K562 (cell line): ENCODE results near the gene SFTPB. TPM values are rescaled to one million over a fixed set of nuclear protein-coding genes. Genes with fewer than 3 reads are reported as not detected.

Experiments used
- E2F4 ChIP-seq: sonication (generic); formaldehyde crosslinking; IDR thresholded peaks from 2 replicates; pipeline ENCODE4 v1.8.0; 2022; ENCODE audit warnings: mild to moderate bottlenecking, low read depth, missing genetic modification reagents
- HDAC2 ChIP-seq: fragments of 450-650 bp; IDR thresholded peaks from 2 replicates; pipeline ENCODE4 v1.6.1; 2016; ENCODE audit warnings: mild to moderate bottlenecking
- PKNOX1 ChIP-seq: fragments of 450-650 bp; IDR thresholded peaks from 2 replicates; pipeline ENCODE4 v1.6.1; 2016
- PYGO2 ChIP-seq: fragments of 450-650 bp; IDR thresholded peaks from 2 replicates; pipeline ENCODE4 v1.6.1; 2016; ENCODE audit warnings: mild to moderate bottlenecking, missing genetic modification characterization, moderate library complexity, missing compliant biosample characterization
- RNF2 ChIP-seq: sonication (generic); IDR thresholded peaks from 2 replicates; pipeline ENCODE4 v1.6.1; 2016
- TOE1 ChIP-seq, 2 experiments: fragments of 450-650 bp in 1 of 2; sonication (generic) in 1 of 2; formaldehyde crosslinking in 1 of 2; IDR thresholded peaks; 2 replicates each; pipeline versions ENCODE4 v1.7.1 to v1.8.0; 2016 to 2022; ENCODE audit warnings: borderline replicate concordance in 2 of 2, mild to moderate bottlenecking in 2 of 2, antibody characterized with exemption in 1 of 2, inconsistent platforms in 1 of 2, low read depth in 1 of 2, missing genetic modification reagents in 1 of 2, moderate library complexity in 1 of 2
- U2AF2 ChIP-seq: fragments of 200-400 bp; formaldehyde crosslinking; optimal IDR thresholded peaks from 2 replicates; pipeline ENCODE3; 2017; ENCODE audit warnings: low read depth, mild to moderate bottlenecking, low read length
- ZC3H4 ChIP-seq: sonication (generic); formaldehyde crosslinking; IDR thresholded peaks from 2 replicates; pipeline ENCODE4 v1.9.0; 2021; ENCODE audit warnings: missing genetic modification reagents, borderline replicate concordance
- ZNF407 ChIP-seq: fragments of 450-650 bp; IDR thresholded peaks from 2 replicates; pipeline ENCODE4 v1.6.1; 2016; ENCODE audit warnings: low read depth
- ZNF79 ChIP-seq: fragments of 250-450 bp; sonication (Bioruptor Pico); IDR thresholded peaks from 2 replicates; pipeline ENCODE4 v1.4.0; 2020; ENCODE audit warnings: low read depth, mild to moderate bottlenecking, moderate library complexity
- polyA plus RNA-seq, 8 experiments: library from polyadenylated mRNA; depleted of rRNA in 4 of 8; stranded (reverse) in 5 of 8; unstranded in 3 of 8; fragments of >200 nt; fragmentation: Nextera tagmentation in 2 of 8; fragmentation: Illumina TruSeq in 1 of 8; extraction: Ambion mirVana in 2 of 8; extraction: Trizol in 1 of 8; gene quantifications; 2 replicates each; pipeline versions ENCODE4 v1.2.1 to v1.2.3, GENCODE V29; 2011 to 2014; ENCODE audit warnings: inconsistent platforms in 1 of 8, missing spikeins in 1 of 8
- total RNA-seq, 7 experiments: library from RNA; depleted of rRNA in 6 of 7; stranded (reverse); fragments of >200 nt in 6 of 7; fragmentation: Illumina TruSeq in 2 of 7; extraction: Trizol in 2 of 7; gene quantifications; 2 replicates each; pipeline versions ENCODE4 v1.2.1 to v1.2.3, GENCODE V29; 2011 to 2021; ENCODE audit warnings: low replicate concordance in 1 of 7
- TF ChIP-seq, protein P1 (sequence below): fragments of 250-450 bp; sonication (Bioruptor Pico); IDR thresholded peaks from 2 replicates; pipeline ENCODE4 v1.8.0; 2022; ENCODE audit warnings: moderate library complexity, mild to moderate bottlenecking, inconsistent platforms

Gene SFTPB
- total and polyA plus RNA-seq, 9 of the 15 experiments (the other 6 are each of a cell fraction or from before 2014, with no cell fraction given) = 0.03 to 7.0 TPM; not detected in 7

DNA sequence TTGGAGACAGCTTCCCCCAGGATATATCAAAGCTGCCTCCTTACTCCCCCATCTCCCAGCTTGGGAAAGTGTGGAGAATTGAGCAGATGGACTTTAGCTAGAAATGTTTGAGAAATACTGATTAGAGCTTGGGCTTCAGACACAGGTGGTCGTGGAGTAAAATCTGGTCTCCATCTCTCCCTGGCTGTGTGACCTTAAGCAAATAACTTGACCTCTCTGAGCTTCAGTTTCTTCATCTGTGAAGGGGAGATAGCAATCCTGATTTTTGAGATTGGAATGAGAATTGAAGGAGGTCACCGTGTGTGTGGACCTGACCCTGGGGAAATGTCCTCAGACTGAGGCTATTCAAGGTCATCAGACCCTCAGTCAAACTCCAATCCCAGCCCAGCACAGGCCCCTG lies 29.7 kb upstream of the SFTPB start (continued):
- no peak for TF ChIP-seq ZNF407
- TF ChIP-seq U2AF2 = no peak
- no peak for TF ChIP-seq E2F4 (CRISPR knock-in tag)
- no peak for TF ChIP-seq TOE1 (IDR thresholded peaks at IDR 0.05; ENCODE audit: borderline replicate concordance)
- no peak for TF ChIP-seq TOE1 (CRISPR knock-in tag; IDR thresholded peaks at IDR 0.05; ENCODE audit: borderline replicate concordance, low read depth)
- no peak for TF ChIP-seq ZNF79 (CRISPR knock-in tag)
- TF ChIP-seq PKNOX1 = no peak
- no peak for TF ChIP-seq RNF2
- TF ChIP-seq PYGO2 = no peak
- TF ChIP-seq ZC3H4 (CRISPR knock-in tag) = no peak
- TF ChIP-seq, protein P1, sequence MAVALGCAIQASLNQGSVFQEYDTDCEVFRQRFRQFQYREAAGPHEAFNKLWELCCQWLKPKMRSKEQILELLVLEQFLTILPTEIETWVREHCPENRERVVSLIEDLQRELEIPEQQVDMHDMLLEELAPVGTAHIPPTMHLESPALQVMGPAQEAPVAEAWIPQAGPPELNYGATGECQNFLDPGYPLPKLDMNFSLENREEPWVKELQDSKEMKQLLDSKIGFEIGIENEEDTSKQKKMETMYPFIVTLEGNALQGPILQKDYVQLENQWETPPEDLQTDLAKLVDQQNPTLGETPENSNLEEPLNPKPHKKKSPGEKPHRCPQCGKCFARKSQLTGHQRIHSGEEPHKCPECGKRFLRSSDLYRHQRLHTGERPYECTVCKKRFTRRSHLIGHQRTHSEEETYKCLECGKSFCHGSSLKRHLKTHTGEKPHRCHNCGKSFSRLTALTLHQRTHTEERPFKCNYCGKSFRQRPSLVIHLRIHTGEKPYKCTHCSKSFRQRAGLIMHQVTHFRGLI = no peak
- TF ChIP-seq HDAC2 = 0 out of 2 replicates have a peak, but pooled peaks have one; percentile 19
